ENCODE data around the gene SDHAF3.

SDHAF3 gene

GRCh38 chr7:97090761-97091353 is 26.6 kb upstream of the SDHAF3 start:
- Histone ChIP-seq H3K36me3 (ENCODE audit: control insufficient read depth in 2 of 2, insufficient read depth in 1 of 2, low read length in 2 of 2) (no peaks in the 10 kb centered on the region), H3K9me3 (ENCODE audit: control insufficient read depth, insufficient read depth, low read depth, low read length) (no peaks in the 10 kb centered on the region), H3K4me1 (ENCODE audit: control insufficient read depth, insufficient read depth, low read length) (no peaks in the 10 kb centered on the region; the same call in 1 of the 2 replicates), H3K4me3 (ENCODE audit: low read depth, low read length) (no peak overlapping the region), H3K27ac (ENCODE audit: extremely low read depth, low read depth, low read length) (no peak overlapping the region)
- ChIA-PET POLR2A (no interaction called here), CTCF (no interaction called here)
- TF ChIP-seq ZNF394 (tag by site-specific recombination; IDR thresholded peaks at IDR 0.05; ENCODE audit: borderline replicate concordance) (no peak), ZBTB7A (tag by site-specific recombination; IDR thresholded peaks at IDR 0.05; ENCODE audit: low read depth) (no peak), KLF16 (tag by site-specific recombination; IDR thresholded peaks at IDR 0.05) (no peak), ZNF692 (tag by site-specific recombination; IDR thresholded peaks at IDR 0.05) (no peak), GLIS1 (tag by site-specific recombination; IDR thresholded peaks at IDR 0.05) (no peak), ZNF629 (tag by site-specific recombination; IDR thresholded peaks at IDR 0.05) (no peak), ZNF433 (tag by site-specific recombination; IDR thresholded peaks at IDR 0.05; ENCODE audit: low read depth) (no peak), ZSCAN16 (tag by site-specific recombination; IDR thresholded peaks at IDR 0.05) (no peak)

GRCh38 chr7:97094284-97094930 is 23.1 kb upstream of the SDHAF3 start:
- CTCF ChIA-PET = interaction anchor here (2.2 kb wide), 1 partner anchor 10 kb away, joined by 8 read pairs; no protein-coding TSS in a partner anchor
- no peaks in the 10 kb centered on the region for H3K9me3 ChIP-seq (ENCODE audit: control insufficient read depth, insufficient read depth, low read depth, low read length)
- POLR2A ChIA-PET = no interaction called here
- H3K4me1 ChIP-seq (ENCODE audit: control insufficient read depth, insufficient read depth, low read length) = no peaks in the 10 kb centered on the region; the same call in 1 of the 2 replicates
- no peak overlapping the region for H3K4me3 ChIP-seq (ENCODE audit: low read depth, low read length)
- no peak overlapping the region for H3K27ac ChIP-seq (ENCODE audit: extremely low read depth, low read depth, low read length)
- TF ChIP-seq ZBTB44 (tag by site-specific recombination; IDR thresholded peaks at IDR 0.05) (no peak), ZNF155 (tag by site-specific recombination; IDR thresholded peaks at IDR 0.05) (no peak), ZSCAN23 (tag by site-specific recombination; IDR thresholded peaks at IDR 0.05) (no peak)
- H3K36me3 ChIP-seq (ENCODE audit: control insufficient read depth in 2 of 2, insufficient read depth in 1 of 2, low read length in 2 of 2) = no peaks in the 10 kb centered on the region

- no peak overlapping the region for H3K4me3 ChIP-seq (ENCODE audit: low read depth, low read length)
- ChIA-PET POLR2A (no interaction called here), CTCF (interaction anchor here (0.6 kb wide), 1 partner anchor 18 kb away, joined by 4 read pairs; no protein-coding TSS in a partner anchor)
- H3K27ac ChIP-seq (ENCODE audit: extremely low read depth, low read depth, low read length) = no peak overlapping the region
- no peaks in the 10 kb centered on the region for H3K9me3 ChIP-seq (ENCODE audit: control insufficient read depth, insufficient read depth, low read depth, low read length)
- no peaks in the 10 kb centered on the region for H3K36me3 ChIP-seq (ENCODE audit: control insufficient read depth in 2 of 2, insufficient read depth in 1 of 2, low read length in 2 of 2)
- H3K4me1 ChIP-seq (ENCODE audit: control insufficient read depth, insufficient read depth, low read length) = no peaks in the 10 kb centered on the region; the same call in 1 of the 2 replicates
- TF ChIP-seq ZNF521 (tag by site-specific recombination; IDR thresholded peaks at IDR 0.05) (no peak), ZNF324 (tag by site-specific recombination; IDR thresholded peaks at IDR 0.05) (no peak), REST (tag by site-specific recombination; IDR thresholded peaks at IDR 0.05) (no peak), WT1 (tag by site-specific recombination; IDR thresholded peaks at IDR 0.05) (no peak), RBAK (tag by site-specific recombination; IDR thresholded peaks at IDR 0.05) (no peak), ZNF354C (tag by site-specific recombination; IDR thresholded peaks at IDR 0.05; ENCODE audit: borderline replicate concordance, low read depth) (no peak), ELK4 (IDR thresholded peaks at IDR 0.05; ENCODE audit: borderline replicate concordance, low read depth, low read length) (no peak), TSHZ1 (tag by site-specific recombination; IDR thresholded peaks at IDR 0.05; ENCODE audit: borderline replicate concordance) (no peak)
These were observed 21.5 kb upstream of the SDHAF3 start for GRCh38 chr7:97096037-97096436.

All from HEK293 (cell line).